Tibial nerve (tissue), 3 donors: ENCODE measurements around the gene RAI2.

Source experiments
- POLR2A ChIP-seq, 2 donors: fragments of 450-650 bp; IDR thresholded peaks; one replicate each; pipeline ENCODE4 v1.6.1; 2017; ENCODE audit warnings: antibody characterized with exemption in 2 of 2, mild to moderate bottlenecking in 2 of 2, moderate library complexity in 2 of 2
- TF ChIP-seq, protein P1 (sequence below), 5 experiments: fragments of 200-600 bp in 3 of 5; fragments of 450-650 bp in 2 of 5; sonication (generic) in 3 of 5; IDR thresholded peaks; one replicate each; pipeline ENCODE4 v1.5.1; 2016 to 2019; ENCODE audit warnings: antibody characterized with exemption in 5 of 5, mild to moderate bottlenecking in 3 of 5, moderate library complexity in 2 of 5

DNA sequence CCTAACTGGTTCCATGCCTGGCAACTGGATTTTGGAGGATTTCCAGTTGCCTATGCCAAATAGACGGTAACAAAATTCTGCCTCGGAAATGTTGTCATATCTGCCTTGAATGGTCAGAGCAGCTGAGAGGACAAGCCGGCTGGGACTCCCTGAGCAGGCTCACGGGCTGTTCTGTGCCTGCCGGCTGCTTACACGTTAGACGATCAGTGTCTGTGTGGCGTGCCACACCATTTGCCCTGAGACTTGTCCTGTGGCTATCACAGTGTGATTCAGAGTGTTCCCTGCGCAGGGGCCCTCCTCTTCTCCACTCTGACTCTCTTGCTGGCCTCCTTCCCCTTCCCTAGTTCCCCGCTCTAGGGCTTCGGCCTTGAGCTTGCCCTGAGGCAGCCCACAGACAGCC lies 42.4 kb downstream of the RAI2 start:
- TF ChIP-seq, protein P1, sequence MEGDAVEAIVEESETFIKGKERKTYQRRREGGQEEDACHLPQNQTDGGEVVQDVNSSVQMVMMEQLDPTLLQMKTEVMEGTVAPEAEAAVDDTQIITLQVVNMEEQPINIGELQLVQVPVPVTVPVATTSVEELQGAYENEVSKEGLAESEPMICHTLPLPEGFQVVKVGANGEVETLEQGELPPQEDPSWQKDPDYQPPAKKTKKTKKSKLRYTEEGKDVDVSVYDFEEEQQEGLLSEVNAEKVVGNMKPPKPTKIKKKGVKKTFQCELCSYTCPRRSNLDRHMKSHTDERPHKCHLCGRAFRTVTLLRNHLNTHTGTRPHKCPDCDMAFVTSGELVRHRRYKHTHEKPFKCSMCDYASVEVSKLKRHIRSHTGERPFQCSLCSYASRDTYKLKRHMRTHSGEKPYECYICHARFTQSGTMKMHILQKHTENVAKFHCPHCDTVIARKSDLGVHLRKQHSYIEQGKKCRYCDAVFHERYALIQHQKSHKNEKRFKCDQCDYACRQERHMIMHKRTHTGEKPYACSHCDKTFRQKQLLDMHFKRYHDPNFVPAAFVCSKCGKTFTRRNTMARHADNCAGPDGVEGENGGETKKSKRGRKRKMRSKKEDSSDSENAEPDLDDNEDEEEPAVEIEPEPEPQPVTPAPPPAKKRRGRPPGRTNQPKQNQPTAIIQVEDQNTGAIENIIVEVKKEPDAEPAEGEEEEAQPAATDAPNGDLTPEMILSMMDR (IDR thresholded peaks at IDR 0.05), result no peak
- TF ChIP-seq POLR2A (IDR thresholded peaks at IDR 0.05), result no peak
